ENCODE results near the gene UGT2B7. TPM values are rescaled to one million over a fixed set of nuclear protein-coding genes. Genes with fewer than 3 reads are reported as not detected.

Gene UGT2B7
- total RNA-seq, 1 experiment from 2014 or later = not detected

DNA sequence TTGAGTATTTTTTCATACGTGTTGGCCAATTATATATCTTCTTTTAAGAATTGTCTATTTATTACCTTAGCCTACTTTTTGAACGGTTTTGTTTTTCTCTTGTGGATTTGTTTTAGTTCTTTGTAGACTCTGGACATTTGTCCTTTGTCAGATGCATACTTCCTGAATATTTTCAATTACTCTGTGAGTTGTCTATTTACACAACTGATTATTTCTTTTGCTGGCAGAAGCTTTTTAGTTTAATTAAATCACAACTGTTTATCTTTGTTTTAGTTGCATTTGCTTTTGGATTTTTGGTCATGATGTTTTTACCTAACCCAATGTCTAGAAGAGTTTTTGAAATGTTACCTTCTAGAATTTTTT, 19.6 kb downstream of the UGT2B7 start:
- H3K79me2 ChIP-seq (ENCODE audit: low read length) = no peaks in the 10 kb centered on the region
- no peak overlapping the region for H2AFZ ChIP-seq (ENCODE audit: low read length)
- H4K20me1 ChIP-seq (ENCODE audit: insufficient read depth, low read depth, low read length) = no peaks in the 10 kb centered on the region
- H3K9me2 ChIP-seq (replicated peaks; ENCODE audit: insufficient read depth, low read length) = no peaks in the 10 kb centered on the region
- no peak overlapping the region for H3K4me2 ChIP-seq (ENCODE audit: low read depth, low read length, poor library complexity, severe bottlenecking)
- H3K36me3 ChIP-seq (ENCODE audit: insufficient read depth, low read length) = no peaks in the 10 kb centered on the region
- H3K27me3 ChIP-seq (ENCODE audit: low read length) = no peaks in the 10 kb centered on the region
- H3K9me3 ChIP-seq (ENCODE audit: low read length) = no peaks in the 10 kb centered on the region
- H3K27ac ChIP-seq (ENCODE audit: low read length) = no peak overlapping the region
- H3K4me1 ChIP-seq (ENCODE audit: low read length) = no peaks in the 10 kb centered on the region
- no peak overlapping the region for H3K9ac ChIP-seq (ENCODE audit: low read length)
- no peak overlapping the region for H3K4me3 ChIP-seq (ENCODE audit: low read length)
- no peak for DNase-seq

DNA sequence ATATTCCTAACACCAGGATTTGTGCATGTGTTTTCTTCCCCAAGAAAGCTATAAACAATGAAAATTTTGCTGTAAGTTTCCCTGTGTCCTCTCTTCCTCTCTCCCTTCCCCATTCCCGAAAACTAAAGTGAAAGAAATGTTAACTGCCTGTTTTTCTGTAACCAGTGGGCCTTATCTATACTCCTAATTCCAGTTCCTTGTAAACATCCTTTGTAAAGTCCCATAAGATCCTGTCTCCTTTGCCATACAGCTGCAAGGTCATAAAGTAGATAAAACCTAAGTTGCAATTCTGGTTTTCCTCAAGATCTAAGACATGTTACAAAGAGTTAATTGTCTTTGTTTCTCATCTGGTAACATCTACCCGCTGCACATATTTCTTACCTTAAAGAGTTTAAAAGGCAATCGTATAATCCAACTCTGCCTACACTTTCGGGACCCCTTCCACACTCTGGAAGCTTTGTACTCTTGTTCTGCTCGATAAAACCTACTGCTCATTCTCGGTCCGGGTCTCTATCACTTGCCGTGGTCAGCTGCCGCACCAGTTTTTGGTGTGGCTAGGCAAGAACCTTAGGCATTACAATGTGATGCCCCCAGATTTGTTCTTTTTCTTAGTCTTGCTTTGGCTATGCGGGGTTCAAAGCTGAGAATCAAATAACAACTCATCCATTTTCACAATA, 20.5 kb downstream of the UGT2B7 start:
- no peaks in the 10 kb centered on the region for H3K4me1 ChIP-seq (ENCODE audit: low read length)
- no peak for DNase-seq
- H3K27me3 ChIP-seq (ENCODE audit: low read length) = no peaks in the 10 kb centered on the region
- H3K4me3 ChIP-seq (ENCODE audit: low read length) = no peak overlapping the region
- no peaks in the 10 kb centered on the region for H3K9me2 ChIP-seq (replicated peaks; ENCODE audit: insufficient read depth, low read length)
- no peaks in the 10 kb centered on the region for H3K79me2 ChIP-seq (ENCODE audit: low read length)
- H3K27ac ChIP-seq (ENCODE audit: low read length) = no peak overlapping the region
- no peak overlapping the region for H3K4me2 ChIP-seq (ENCODE audit: low read depth, low read length, poor library complexity, severe bottlenecking)
- no peak overlapping the region for H3K9ac ChIP-seq (ENCODE audit: low read length)
- no peaks in the 10 kb centered on the region for H4K20me1 ChIP-seq (ENCODE audit: insufficient read depth, low read depth, low read length)
- no peaks in the 10 kb centered on the region for H3K36me3 ChIP-seq (ENCODE audit: insufficient read depth, low read length)
- no peaks in the 10 kb centered on the region for H3K9me3 ChIP-seq (ENCODE audit: low read length)
- no peak overlapping the region for H2AFZ ChIP-seq (ENCODE audit: low read length)

GRCh38 chr4:69120870-69121269, 24.6 kb downstream of the UGT2B7 start:
- Histone ChIP-seq H3K9me2 (replicated peaks; ENCODE audit: insufficient read depth, low read length) (0 out of 2 replicates have a peak, but pooled peaks cover 4% of the 10 kb centered on the region), H3K4me3 (ENCODE audit: low read length) (no peak overlapping the region), H3K79me2 (ENCODE audit: low read length) (no peaks in the 10 kb centered on the region), H3K27ac (ENCODE audit: low read length) (no peak overlapping the region), H3K9me3 (ENCODE audit: low read length) (peaks cover 5% of the 10 kb centered on the region; the same call in 1 of the 2 replicates), H3K36me3 (ENCODE audit: insufficient read depth, low read length) (no peaks in the 10 kb centered on the region), H4K20me1 (ENCODE audit: insufficient read depth, low read depth, low read length) (no peaks in the 10 kb centered on the region), H3K9ac (ENCODE audit: low read length) (no peak overlapping the region), H2AFZ (ENCODE audit: low read length) (no peak overlapping the region), H3K4me2 (ENCODE audit: low read depth, low read length, poor library complexity, severe bottlenecking) (no peak overlapping the region), H3K4me1 (ENCODE audit: low read length) (no peaks in the 10 kb centered on the region), H3K27me3 (ENCODE audit: low read length) (no peaks in the 10 kb centered on the region)
- no peak for DNase-seq

GRCh38 chr4:69122476-69122875, 26.2 kb downstream of the UGT2B7 start:
- Histone ChIP-seq H3K4me3 (ENCODE audit: low read length) (no peak overlapping the region), H3K9me3 (ENCODE audit: low read length) (peaks cover 5% of the 10 kb centered on the region; the same call in 1 of the 2 replicates), H3K79me2 (ENCODE audit: low read length) (no peaks in the 10 kb centered on the region), H3K9ac (ENCODE audit: low read length) (no peak overlapping the region), H4K20me1 (ENCODE audit: insufficient read depth, low read depth, low read length) (no peaks in the 10 kb centered on the region), H2AFZ (ENCODE audit: low read length) (no peak overlapping the region), H3K9me2 (replicated peaks; ENCODE audit: insufficient read depth, low read length) (0 out of 2 replicates have a peak, but pooled peaks cover 4% of the 10 kb centered on the region), H3K36me3 (ENCODE audit: insufficient read depth, low read length) (no peaks in the 10 kb centered on the region), H3K27me3 (ENCODE audit: low read length) (no peaks in the 10 kb centered on the region), H3K4me2 (ENCODE audit: low read depth, low read length, poor library complexity, severe bottlenecking) (no peak overlapping the region), H3K27ac (ENCODE audit: low read length) (no peak overlapping the region), H3K4me1 (ENCODE audit: low read length) (no peaks in the 10 kb centered on the region)
- DNase-seq = no peak

- Histone ChIP-seq H3K27me3 (ENCODE audit: low read length) (no peaks in the 10 kb centered on the region), H3K27ac (ENCODE audit: low read length) (no peak overlapping the region), H3K9ac (ENCODE audit: low read length) (no peak overlapping the region), H3K79me2 (ENCODE audit: low read length) (no peaks in the 10 kb centered on the region), H3K4me2 (ENCODE audit: low read depth, low read length, poor library complexity, severe bottlenecking) (no peak overlapping the region), H2AFZ (ENCODE audit: low read length) (no peak overlapping the region), H3K4me3 (ENCODE audit: low read length) (no peak overlapping the region), H3K9me3 (ENCODE audit: low read length) (peaks cover 5% of the 10 kb centered on the region; the same call in 1 of the 2 replicates), H3K9me2 (replicated peaks; ENCODE audit: insufficient read depth, low read length) (0 out of 2 replicates have a peak, but pooled peaks cover 4% of the 10 kb centered on the region), H4K20me1 (ENCODE audit: insufficient read depth, low read depth, low read length) (no peaks in the 10 kb centered on the region), H3K36me3 (ENCODE audit: insufficient read depth, low read length) (no peaks in the 10 kb centered on the region), H3K4me1 (ENCODE audit: low read length) (no peaks in the 10 kb centered on the region)
- DNase-seq = no peak
Measured at GRCh38 chr4:69124941-69125340, 28.7 kb downstream of the UGT2B7 start.

GRCh38 chr4:69126024-69126423, 29.8 kb downstream of the UGT2B7 start:
- Histone ChIP-seq H3K79me2 (ENCODE audit: low read length) (no peaks in the 10 kb centered on the region), H3K9me3 (ENCODE audit: low read length) (peaks cover 5% of the 10 kb centered on the region; the same call in 1 of the 2 replicates), H4K20me1 (ENCODE audit: insufficient read depth, low read depth, low read length) (no peaks in the 10 kb centered on the region), H3K9ac (ENCODE audit: low read length) (no peak overlapping the region), H3K27ac (ENCODE audit: low read length) (no peak overlapping the region), H3K4me3 (ENCODE audit: low read length) (no peak overlapping the region), H3K4me1 (ENCODE audit: low read length) (no peaks in the 10 kb centered on the region), H3K4me2 (ENCODE audit: low read depth, low read length, poor library complexity, severe bottlenecking) (no peak overlapping the region), H3K9me2 (replicated peaks; ENCODE audit: insufficient read depth, low read length) (0 out of 2 replicates have a peak, but pooled peaks cover 4% of the 10 kb centered on the region), H3K27me3 (ENCODE audit: low read length) (no peaks in the 10 kb centered on the region), H3K36me3 (ENCODE audit: insufficient read depth, low read length) (no peaks in the 10 kb centered on the region), H2AFZ (ENCODE audit: low read length) (no peak overlapping the region)
- no peak for DNase-seq

GRCh38 chr4:69133993-69134392, 37.7 kb downstream of the UGT2B7 start:
- no peak overlapping the region for H3K27ac ChIP-seq (ENCODE audit: low read length)
- no peaks in the 10 kb centered on the region for H3K36me3 ChIP-seq (ENCODE audit: insufficient read depth, low read length)
- no peak overlapping the region for H3K4me3 ChIP-seq (ENCODE audit: low read length)
- no peak overlapping the region for H3K9ac ChIP-seq (ENCODE audit: low read length)
- no peaks in the 10 kb centered on the region for H3K9me3 ChIP-seq (ENCODE audit: low read length)
- DNase-seq = no peak
- no peak overlapping the region for H3K4me2 ChIP-seq (ENCODE audit: low read depth, low read length, poor library complexity, severe bottlenecking)
- H3K4me1 ChIP-seq (ENCODE audit: low read length) = no peaks in the 10 kb centered on the region
- H3K79me2 ChIP-seq (ENCODE audit: low read length) = no peaks in the 10 kb centered on the region
- no peaks in the 10 kb centered on the region for H3K27me3 ChIP-seq (ENCODE audit: low read length)
- no peaks in the 10 kb centered on the region for H3K9me2 ChIP-seq (replicated peaks; ENCODE audit: insufficient read depth, low read length)
- H4K20me1 ChIP-seq (ENCODE audit: insufficient read depth, low read depth, low read length) = no peaks in the 10 kb centered on the region
- H2AFZ ChIP-seq (ENCODE audit: low read length) = no peak overlapping the region

DNA sequence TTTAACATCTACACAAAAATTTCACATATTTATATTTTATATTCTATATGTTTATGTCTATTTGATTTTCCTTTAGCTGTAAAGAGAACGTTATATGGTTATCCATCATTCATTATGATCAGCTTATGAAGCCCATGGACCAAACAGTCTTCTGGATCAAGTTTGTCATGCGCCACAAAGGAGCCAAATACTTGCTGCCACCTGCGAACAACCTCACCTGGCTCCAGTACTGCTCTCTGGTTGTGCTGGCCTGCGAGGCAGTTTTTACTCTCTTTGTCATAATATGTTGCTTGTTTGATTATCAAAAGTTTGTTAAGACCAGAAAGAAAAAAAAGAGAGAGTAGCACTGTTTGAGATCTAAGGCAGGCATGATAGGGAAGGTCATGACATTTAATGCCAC, 38.2 kb downstream of the UGT2B7 start:
- Histone ChIP-seq H3K9ac (ENCODE audit: low read length) (no peak overlapping the region), H2AFZ (ENCODE audit: low read length) (no peak overlapping the region), H3K4me3 (ENCODE audit: low read length) (no peak overlapping the region), H3K27me3 (ENCODE audit: low read length) (no peaks in the 10 kb centered on the region), H3K27ac (ENCODE audit: low read length) (no peak overlapping the region), H3K9me2 (replicated peaks; ENCODE audit: insufficient read depth, low read length) (no peaks in the 10 kb centered on the region), H4K20me1 (ENCODE audit: insufficient read depth, low read depth, low read length) (no peaks in the 10 kb centered on the region), H3K79me2 (ENCODE audit: low read length) (no peaks in the 10 kb centered on the region), H3K4me1 (ENCODE audit: low read length) (no peaks in the 10 kb centered on the region), H3K36me3 (ENCODE audit: insufficient read depth, low read length) (no peaks in the 10 kb centered on the region), H3K9me3 (ENCODE audit: low read length) (no peaks in the 10 kb centered on the region), H3K4me2 (ENCODE audit: low read depth, low read length, poor library complexity, severe bottlenecking) (no peak overlapping the region)
- DNase-seq = no peak
